HepG2 (cell line): ENCODE measurements around the gene JTB. TPM values are rescaled to one million over a fixed set of nuclear protein-coding genes. Genes with fewer than 3 reads are reported as not detected.

ENCODE experiments used
- ATF7-NPFF ChIP-seq: sonication (generic); formaldehyde crosslinking; IDR thresholded peaks from 2 replicates; pipeline ENCODE4 v1.8.1; 2023; ENCODE audit warnings: mild to moderate bottlenecking, low read depth, missing genetic modification reagents, moderate library complexity
- EZH2 ChIP-seq: conservative IDR thresholded peaks from 2 replicates; pipeline ENCODE4 v1.6.1; 2012; ENCODE audit warnings: mild to moderate bottlenecking, low read depth, low read length, moderate library complexity
- FOXA1 ChIP-seq, 2 experiments: fragments of 450-650 bp in 1 of 2; sonication (generic) in 1 of 2; formaldehyde crosslinking in 1 of 2; IDR thresholded peaks; 2 replicates each; pipeline versions ENCODE4 v1.4.0 to v1.6.1; 2016 to 2020; ENCODE audit warnings: missing genetic modification reagents in 1 of 2
- HNF1A ChIP-seq, 2 experiments: sonication (generic) in 1 of 2; formaldehyde crosslinking in 1 of 2; IDR thresholded peaks; 2 replicates each; pipeline versions ENCODE4 v1.4.0 to v1.6.1; 2016 to 2020; ENCODE audit warnings: borderline replicate concordance in 1 of 2, low read depth in 1 of 2, mild to moderate bottlenecking in 1 of 2, missing genetic modification reagents in 1 of 2
- HNRNPLL ChIP-seq: fragments of 200-400 bp; formaldehyde crosslinking; IDR thresholded peaks from 2 replicates; pipeline ENCODE4 v1.6.1; 2017; ENCODE audit warnings: mild to moderate bottlenecking, low read depth, low read length; ENCODE audit not compliant: poor library complexity, severe bottlenecking
- IRF2 ChIP-seq: IDR thresholded peaks from 2 replicates; pipeline ENCODE4 v1.6.1; 2018; ENCODE audit warnings: missing genetic modification reagents, missing compliant biosample characterization
- MTERF4 ChIP-seq: sonication (generic); formaldehyde crosslinking; IDR thresholded peaks from 2 replicates; pipeline ENCODE4 v1.8.0; 2023; ENCODE audit warnings: mild to moderate bottlenecking, missing genetic modification reagents
- NONO ChIP-seq, 2 experiments: fragments of 450-650 bp in 1 of 2; sonication (generic) in 1 of 2; formaldehyde crosslinking in 1 of 2; IDR thresholded peaks in 1 of 2; conservative IDR thresholded peaks in 1 of 2; 2 replicates each; pipeline versions ENCODE4 v1.6.1 to v1.8.0; 2017 to 2022; ENCODE audit warnings: mild to moderate bottlenecking in 1 of 2, missing genetic modification reagents in 1 of 2, moderate library complexity in 1 of 2
- RNF2 ChIP-seq: fragments of 450-650 bp; conservative IDR thresholded peaks from 2 replicates; pipeline ENCODE4 v1.6.1; 2016; ENCODE audit warnings: low read depth
- TBX2 ChIP-seq: sonication (generic); formaldehyde crosslinking; IDR thresholded peaks from 2 replicates; pipeline ENCODE4 v1.5.0; 2020; ENCODE audit warnings: missing genetic modification reagents, mild to moderate bottlenecking, borderline replicate concordance
- ZFYVE20 ChIP-seq: sonication (generic); formaldehyde crosslinking; IDR thresholded peaks from 2 replicates; pipeline ENCODE4 v1.8.0; 2023; ENCODE audit warnings: low read depth, mild to moderate bottlenecking, moderate library complexity, missing genetic modification reagents, borderline replicate concordance
- ZNF574 ChIP-seq: sonication (generic); formaldehyde crosslinking; IDR thresholded peaks from 2 replicates; pipeline ENCODE4 v1.4.0; 2020; ENCODE audit warnings: missing genetic modification reagents
- ZNF580 ChIP-seq: IDR thresholded peaks from 2 replicates; pipeline ENCODE4 v1.6.1; 2016; ENCODE audit warnings: low read depth, borderline replicate concordance
- ZNF687 ChIP-seq: sonication (generic); formaldehyde crosslinking; IDR thresholded peaks from 2 replicates; pipeline ENCODE4 v1.5.1; 2020; ENCODE audit warnings: mild to moderate bottlenecking, missing genetic modification reagents, moderate library complexity
- ZNF737 ChIP-seq: sonication (generic); formaldehyde crosslinking; IDR thresholded peaks from 2 replicates; pipeline ENCODE4 v1.5.0; 2020; ENCODE audit warnings: missing genetic modification reagents, mild to moderate bottlenecking, borderline replicate concordance
- polyA plus RNA-seq, 8 experiments: library from polyadenylated mRNA; depleted of rRNA in 3 of 8; stranded (reverse) in 7 of 8; unstranded in 1 of 8; fragments of >200 nt; fragmentation: Illumina TruSeq in 4 of 8; extraction: Trizol in 4 of 8; gene quantifications; 2 replicates each; pipeline versions ENCODE4 v1.2.1 to v1.2.3, GENCODE V29; 2011 to 2016; ENCODE audit warnings: low read depth in 4 of 8, missing spikeins in 1 of 8, mixed read lengths in 1 of 8; ENCODE audit not compliant: insufficient read depth in 1 of 8
- total RNA-seq, 5 experiments: library from RNA; depleted of rRNA; stranded (reverse); fragments of >200 nt; fragmentation: Illumina TruSeq; extraction: Trizol; gene quantifications; 2 replicates each; pipeline ENCODE4 v1.2.3, GENCODE V29; 2016; ENCODE audit warnings: low read depth in 1 of 5

The JTB gene
- total and polyA plus RNA-seq, 2 of the 13 experiments (the other 11 are each of a cell fraction or from before 2014, with no cell fraction given), result 96.7 to 99.2 TPM

- peak; percentile 76 for TF ChIP-seq ZNF574 (CRISPR knock-in tag)
- TF ChIP-seq ZNF580 (CRISPR knock-in tag), result peak; percentile 45; the same call in 1 of the 2 replicates
- peak; percentile 63 for TF ChIP-seq ZNF687 (CRISPR knock-in tag)
- no peak for TF ChIP-seq HNF1A (IDR thresholded peaks at IDR 0.05; ENCODE audit: low read depth)
- no peak; the same call in 1 of the 2 replicates for TF ChIP-seq HNF1A (CRISPR knock-in tag; IDR thresholded peaks at IDR 0.05; ENCODE audit: borderline replicate concordance)
- 0 out of 2 replicates have a peak, but pooled peaks have one; percentile 36 for TF ChIP-seq IRF2 (CRISPR knock-in tag)
- TF ChIP-seq MTERF4 (CRISPR knock-in tag), result no peak
- TF ChIP-seq ZNF737 (CRISPR knock-in tag), result no peak
- TF ChIP-seq RNF2, result no peak
- TF ChIP-seq ATF7-NPFF (CRISPR knock-in tag), result no peak
- TF ChIP-seq HNRNPLL, result no peak
- peak; percentile 48; the same call in 1 of the 2 replicates for TF ChIP-seq TBX2 (CRISPR knock-in tag)
- peak; percentile 70 for TF ChIP-seq FOXA1 (IDR thresholded peaks at IDR 0.05)
- TF ChIP-seq FOXA1 (CRISPR knock-in tag; IDR thresholded peaks at IDR 0.05), result peak; percentile 97
- no peak for TF ChIP-seq EZH2
- no peak for TF ChIP-seq NONO (IDR thresholded peaks at IDR 0.05)
- peak; percentile 58 for TF ChIP-seq NONO (CRISPR knock-in tag; conservative IDR thresholded peaks at IDR 0.05)
- no peak for TF ChIP-seq ZFYVE20 (CRISPR knock-in tag)
Observed at GRCh38 chr1:153953859-153954365, 23.6 kb downstream of the JTB start (continued).
